WTC11 (cell line): ENCODE data around the gene GNS.

Source experiments
- NR3C1 ChIP-seq: sonication (generic); formaldehyde crosslinking; conservative IDR thresholded peaks from 2 replicates; pipeline ENCODE4 v1.8.1; 2023; ENCODE audit warnings: low read depth, mild to moderate bottlenecking, missing genetic modification reagents
- PRRX2 ChIP-seq: fragments of 250-450 bp; sonication (Bioruptor Pico); IDR thresholded peaks from 2 replicates; pipeline ENCODE4 v1.8.0; 2021; ENCODE audit warnings: mild to moderate bottlenecking
- RELA ChIP-seq: sonication (generic); formaldehyde crosslinking; IDR thresholded peaks from 2 replicates; pipeline ENCODE4 v1.8.1; 2022; ENCODE audit warnings: missing genetic modification reagents, mild to moderate bottlenecking, borderline replicate concordance
- TF ChIP-seq, protein P1 (sequence below): sonication (generic); formaldehyde crosslinking; IDR thresholded peaks from 2 replicates; pipeline ENCODE4 v1.8.1; 2023; ENCODE audit warnings: mild to moderate bottlenecking, missing genetic modification reagents, borderline replicate concordance
- TF ChIP-seq, protein P2 (sequence below): fragments of 200-600 bp; IDR thresholded peaks from 2 replicates; pipeline ENCODE4 v1.8.0; 2022; ENCODE audit warnings: antibody characterized with exemption
- TF ChIP-seq, protein P3 (sequence below): sonication (generic); formaldehyde crosslinking; conservative IDR thresholded peaks from 2 replicates; pipeline ENCODE4 v1.8.1; 2022; ENCODE audit warnings: mild to moderate bottlenecking, missing genetic modification reagents
- TF ChIP-seq, protein P4 (sequence below): sonication (generic); formaldehyde crosslinking; IDR thresholded peaks from 2 replicates; pipeline ENCODE4 v1.8.1; 2022; ENCODE audit warnings: missing genetic modification reagents, borderline replicate concordance

DNA sequence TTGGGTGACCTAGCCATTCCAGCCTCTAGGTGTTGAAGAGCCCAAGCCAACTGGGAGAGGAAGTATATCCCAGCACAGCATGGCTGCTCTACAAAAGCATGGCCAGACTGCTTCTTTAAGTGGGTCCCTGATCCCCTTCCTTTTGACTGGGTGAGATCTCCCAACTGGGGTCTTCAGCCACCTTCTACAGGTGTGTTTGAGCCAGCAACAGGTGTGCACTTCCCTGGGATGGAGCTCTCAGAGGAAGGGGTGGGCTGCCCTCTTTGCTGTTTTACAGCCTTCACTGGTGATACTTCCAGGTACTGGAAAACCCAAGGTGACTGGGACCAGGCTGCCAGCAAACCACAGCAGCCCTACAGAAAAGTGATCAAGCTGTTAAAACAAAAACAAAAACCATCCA, 14.2 kb upstream of the GNS start:
- TF ChIP-seq, protein P1, sequence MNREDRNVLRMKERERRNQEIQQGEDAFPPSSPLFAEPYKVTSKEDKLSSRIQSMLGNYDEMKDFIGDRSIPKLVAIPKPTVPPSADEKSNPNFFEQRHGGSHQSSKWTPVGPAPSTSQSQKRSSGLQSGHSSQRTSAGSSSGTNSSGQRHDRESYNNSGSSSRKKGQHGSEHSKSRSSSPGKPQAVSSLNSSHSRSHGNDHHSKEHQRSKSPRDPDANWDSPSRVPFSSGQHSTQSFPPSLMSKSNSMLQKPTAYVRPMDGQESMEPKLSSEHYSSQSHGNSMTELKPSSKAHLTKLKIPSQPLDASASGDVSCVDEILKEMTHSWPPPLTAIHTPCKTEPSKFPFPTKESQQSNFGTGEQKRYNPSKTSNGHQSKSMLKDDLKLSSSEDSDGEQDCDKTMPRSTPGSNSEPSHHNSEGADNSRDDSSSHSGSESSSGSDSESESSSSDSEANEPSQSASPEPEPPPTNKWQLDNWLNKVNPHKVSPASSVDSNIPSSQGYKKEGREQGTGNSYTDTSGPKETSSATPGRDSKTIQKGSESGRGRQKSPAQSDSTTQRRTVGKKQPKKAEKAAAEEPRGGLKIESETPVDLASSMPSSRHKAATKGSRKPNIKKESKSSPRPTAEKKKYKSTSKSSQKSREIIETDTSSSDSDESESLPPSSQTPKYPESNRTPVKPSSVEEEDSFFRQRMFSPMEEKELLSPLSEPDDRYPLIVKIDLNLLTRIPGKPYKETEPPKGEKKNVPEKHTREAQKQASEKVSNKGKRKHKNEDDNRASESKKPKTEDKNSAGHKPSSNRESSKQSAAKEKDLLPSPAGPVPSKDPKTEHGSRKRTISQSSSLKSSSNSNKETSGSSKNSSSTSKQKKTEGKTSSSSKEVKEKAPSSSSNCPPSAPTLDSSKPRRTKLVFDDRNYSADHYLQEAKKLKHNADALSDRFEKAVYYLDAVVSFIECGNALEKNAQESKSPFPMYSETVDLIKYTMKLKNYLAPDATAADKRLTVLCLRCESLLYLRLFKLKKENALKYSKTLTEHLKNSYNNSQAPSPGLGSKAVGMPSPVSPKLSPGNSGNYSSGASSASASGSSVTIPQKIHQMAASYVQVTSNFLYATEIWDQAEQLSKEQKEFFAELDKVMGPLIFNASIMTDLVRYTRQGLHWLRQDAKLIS (CRISPR knock-in tag): no peak
- TF ChIP-seq PRRX2 (no peak), RELA (CRISPR knock-in tag) (no peak), NR3C1 (CRISPR knock-in tag) (no peak)
- TF ChIP-seq, protein P2, sequence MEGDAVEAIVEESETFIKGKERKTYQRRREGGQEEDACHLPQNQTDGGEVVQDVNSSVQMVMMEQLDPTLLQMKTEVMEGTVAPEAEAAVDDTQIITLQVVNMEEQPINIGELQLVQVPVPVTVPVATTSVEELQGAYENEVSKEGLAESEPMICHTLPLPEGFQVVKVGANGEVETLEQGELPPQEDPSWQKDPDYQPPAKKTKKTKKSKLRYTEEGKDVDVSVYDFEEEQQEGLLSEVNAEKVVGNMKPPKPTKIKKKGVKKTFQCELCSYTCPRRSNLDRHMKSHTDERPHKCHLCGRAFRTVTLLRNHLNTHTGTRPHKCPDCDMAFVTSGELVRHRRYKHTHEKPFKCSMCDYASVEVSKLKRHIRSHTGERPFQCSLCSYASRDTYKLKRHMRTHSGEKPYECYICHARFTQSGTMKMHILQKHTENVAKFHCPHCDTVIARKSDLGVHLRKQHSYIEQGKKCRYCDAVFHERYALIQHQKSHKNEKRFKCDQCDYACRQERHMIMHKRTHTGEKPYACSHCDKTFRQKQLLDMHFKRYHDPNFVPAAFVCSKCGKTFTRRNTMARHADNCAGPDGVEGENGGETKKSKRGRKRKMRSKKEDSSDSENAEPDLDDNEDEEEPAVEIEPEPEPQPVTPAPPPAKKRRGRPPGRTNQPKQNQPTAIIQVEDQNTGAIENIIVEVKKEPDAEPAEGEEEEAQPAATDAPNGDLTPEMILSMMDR: no peak
- TF ChIP-seq, protein P3, sequence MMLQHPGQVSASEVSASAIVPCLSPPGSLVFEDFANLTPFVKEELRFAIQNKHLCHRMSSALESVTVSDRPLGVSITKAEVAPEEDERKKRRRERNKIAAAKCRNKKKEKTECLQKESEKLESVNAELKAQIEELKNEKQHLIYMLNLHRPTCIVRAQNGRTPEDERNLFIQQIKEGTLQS (CRISPR knock-in tag): no peak
- TF ChIP-seq, protein P4, sequence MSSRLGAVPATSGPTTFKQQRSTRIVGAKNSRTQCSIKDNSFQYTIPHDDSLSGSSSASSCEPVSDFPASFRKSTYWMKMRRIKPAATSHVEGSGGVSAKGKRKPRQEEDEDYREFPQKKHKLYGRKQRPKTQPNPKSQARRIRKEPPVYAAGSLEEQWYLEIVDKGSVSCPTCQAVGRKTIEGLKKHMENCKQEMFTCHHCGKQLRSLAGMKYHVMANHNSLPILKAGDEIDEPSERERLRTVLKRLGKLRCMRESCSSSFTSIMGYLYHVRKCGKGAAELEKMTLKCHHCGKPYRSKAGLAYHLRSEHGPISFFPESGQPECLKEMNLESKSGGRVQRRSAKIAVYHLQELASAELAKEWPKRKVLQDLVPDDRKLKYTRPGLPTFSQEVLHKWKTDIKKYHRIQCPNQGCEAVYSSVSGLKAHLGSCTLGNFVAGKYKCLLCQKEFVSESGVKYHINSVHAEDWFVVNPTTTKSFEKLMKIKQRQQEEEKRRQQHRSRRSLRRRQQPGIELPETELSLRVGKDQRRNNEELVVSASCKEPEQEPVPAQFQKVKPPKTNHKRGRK (CRISPR knock-in tag): no peak
